ENCODE results near the gene MFAP1.
A peak's percentile ranks its signal among the peaks of the same experiment; 100 is the strongest.

The MFAP1 gene

DNA sequence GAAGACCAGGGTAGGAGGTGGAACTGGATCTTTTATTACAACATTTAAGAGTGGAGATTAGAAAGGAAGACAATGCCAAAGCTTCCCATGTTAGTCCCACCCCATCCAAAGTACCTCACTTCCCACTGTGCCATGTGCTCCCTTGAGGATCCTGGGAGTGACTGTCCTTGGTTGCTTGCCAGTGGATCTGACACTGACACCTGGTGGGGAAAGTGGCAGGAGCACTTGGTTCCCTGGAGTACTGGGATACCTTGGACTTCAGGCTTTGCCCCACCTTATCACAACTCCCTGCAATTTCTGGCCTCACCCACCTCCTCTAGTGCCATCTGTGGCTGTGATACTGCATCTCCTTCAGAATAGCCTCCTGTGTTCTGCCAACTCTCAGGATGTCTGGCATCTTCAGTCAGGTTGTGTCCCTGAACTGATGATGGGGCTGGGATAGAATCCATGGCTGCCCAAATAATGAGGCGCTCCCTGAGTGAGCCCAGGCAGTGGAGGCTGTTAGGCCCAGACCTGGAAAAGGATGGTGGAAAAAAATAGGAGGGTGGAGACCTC, 49.0 kb downstream of the MFAP1 start:
- DNase-seq, result no peak

GRCh38 chr15:43774062-43774461, 50.4 kb downstream of the MFAP1 start:
- no peak for DNase-seq

- no peak for DNase-seq
These were observed 51.9 kb downstream of the MFAP1 start for GRCh38 chr15:43772624-43773023.

- DNase-seq, result no peak
These were observed 52.7 kb downstream of the MFAP1 start for GRCh38 chr15:43771816-43772215.

- DNase-seq, result peak; percentile 27
These were observed 54.8 kb downstream of the MFAP1 start for GRCh38 chr15:43769584-43770228.

DNA sequence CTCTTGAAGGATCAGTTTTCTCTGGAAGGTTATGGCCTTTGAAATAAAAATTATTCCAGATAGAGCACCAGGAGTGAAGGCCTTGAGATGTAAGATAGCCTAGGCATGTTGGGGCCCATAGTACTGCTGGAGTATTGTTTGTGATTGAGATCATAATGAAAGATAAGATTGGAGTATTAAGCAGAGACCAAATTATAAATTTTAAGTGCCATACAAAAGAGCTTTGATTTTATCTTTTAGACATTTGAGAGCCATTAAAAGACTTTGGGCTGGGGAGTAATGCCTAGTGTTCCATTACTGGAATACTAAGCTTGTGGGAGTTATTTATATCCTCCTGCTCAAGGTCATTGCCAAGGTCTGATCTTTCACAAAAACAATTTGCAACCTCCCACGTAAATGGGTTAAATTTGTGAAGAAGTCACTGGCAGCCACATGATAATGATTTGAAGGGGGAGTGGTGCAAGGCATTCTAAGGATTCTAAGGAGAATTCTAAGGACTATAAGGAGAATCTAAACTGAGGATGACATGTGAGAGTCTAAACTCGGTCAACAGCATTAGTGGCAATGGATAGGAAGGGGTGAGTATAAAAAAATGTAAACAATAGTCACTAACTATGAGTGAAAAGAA, 60.6 kb downstream of the MFAP1 start:
- no peak for DNase-seq

DNA sequence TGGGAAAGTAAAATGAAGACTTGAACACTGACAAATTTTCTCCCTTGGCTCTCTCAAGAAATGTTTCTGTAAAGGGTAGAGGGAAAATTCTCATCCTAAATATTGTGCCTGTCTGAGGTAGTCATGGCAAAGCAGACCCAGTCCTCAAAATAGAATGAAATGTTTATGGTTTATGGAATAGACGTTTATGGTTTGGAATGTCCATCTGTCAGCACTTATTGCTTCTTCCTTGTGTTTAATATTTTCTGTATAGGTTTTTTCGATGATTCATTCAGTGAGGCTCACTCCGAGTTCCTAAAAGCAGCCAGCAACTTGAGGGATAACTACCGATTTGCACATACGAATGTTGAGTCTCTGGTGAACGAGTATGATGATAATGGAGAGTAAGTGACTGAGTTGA, 61.7 kb downstream of the MFAP1 start:
- no peak for DNase-seq
